Gastrocnemius medialis (tissue), 4 donors: ENCODE data around the gene SLC4A2. TPM values are rescaled to one million over a fixed set of nuclear protein-coding genes. Genes with fewer than 3 reads are reported as not detected.

Experiments
- ATAC-seq, 2 donors: fragments of 150-250 bp; one replicate each; pipeline ENCODE4 v1.9.1; 2016
- DNase-seq, 2 donors: peaks; one replicate each; pipeline ENCODE4 v3.0.0-alpha.2; 2019
- H3K27ac ChIP-seq, 4 donors: fragments of 200-600 bp; sonication (generic); 1 replicate in 1 of 4; 2 replicates in 3 of 4; pipeline ENCODE4 v1.5.1; 2016 to 2018; ENCODE audit warnings: mild to moderate bottlenecking in 2 of 4, moderate library complexity in 1 of 4
- H3K27me3 ChIP-seq, 3 donors: fragments of 200-600 bp; sonication (generic) in 2 of 3; 1 replicate in 1 of 3; 2 replicates in 2 of 3; pipeline versions ENCODE4 v1.5.1 to v1.6.0; 2016 to 2019; ENCODE audit warnings: mild to moderate bottlenecking in 1 of 3, moderate library complexity in 1 of 3
- H3K36me3 ChIP-seq, 2 donors: fragments of 200-600 bp; sonication (generic) in 1 of 2; one replicate each; pipeline ENCODE4 v1.5.1; 2017 to 2018
- H3K4me1 ChIP-seq, 2 donors: fragments of 200-600 bp; sonication (generic) in 1 of 2; one replicate each; pipeline ENCODE4 v1.5.1; 2016 to 2017; ENCODE audit warnings: mild to moderate bottlenecking in 2 of 2
- H3K4me3 ChIP-seq, 4 donors: fragments of 200-600 bp; sonication (generic) in 3 of 4; 1 replicate in 1 of 4; 2 replicates in 3 of 4; pipeline ENCODE4 v1.5.1; 2016 to 2019; ENCODE audit warnings: mild to moderate bottlenecking in 2 of 4
- H3K9me3 ChIP-seq, 3 donors: fragments of 200-600 bp; sonication (generic) in 2 of 3; 1 replicate in 1 of 3; 2 replicates in 2 of 3; pipeline ENCODE4 v1.5.1; 2016 to 2019
- POLR2A ChIP-seq, 2 donors: fragments of 450-650 bp; IDR thresholded peaks; one replicate each; pipeline ENCODE4 v1.6.1; 2017; ENCODE audit warnings: antibody characterized with exemption in 2 of 2, mild to moderate bottlenecking in 2 of 2, moderate library complexity in 2 of 2
- in situ Hi-C, 4 donors: fragments of 200-750 bp; cut with MboI; loops; one replicate each; pipeline versions ENCODE4 v1.15.0 to v1.8.0; 2017; ENCODE audit warnings: low sequenced_read_pairs in 4 of 4
- intact Hi-C: fragments of 100-400 bp; cut with DNase I; formaldehyde crosslinking; loops from one replicate; pipeline ENCODE4 v1.15.1; 2023; ENCODE audit warnings: low total_unique reads
- total RNA-seq, 4 donors: library from RNA; depleted of rRNA; stranded (reverse); fragments of >200 nt; gene quantifications; one replicate each; pipeline versions ENCODE4 v1.1.0 to v1.2.3, GENCODE V29; 2016
- TF ChIP-seq, protein P1 (sequence below), 5 experiments: fragments of 450-650 bp in 3 of 5; fragments of 200-600 bp in 2 of 5; sonication (generic) in 2 of 5; IDR thresholded peaks in 4 of 5; conservative IDR thresholded peaks in 1 of 5; 1 replicate in 4 of 5; 2 replicates in 1 of 5; pipeline ENCODE4 v1.5.1; 2016 to 2019; ENCODE audit warnings: antibody characterized with exemption in 5 of 5, mild to moderate bottlenecking in 3 of 5, moderate library complexity in 3 of 5

The SLC4A2 gene
- total RNA-seq, 4 donors from 2014 or later = 27.5 to 39.6 (median 33.0) TPM

DNA sequence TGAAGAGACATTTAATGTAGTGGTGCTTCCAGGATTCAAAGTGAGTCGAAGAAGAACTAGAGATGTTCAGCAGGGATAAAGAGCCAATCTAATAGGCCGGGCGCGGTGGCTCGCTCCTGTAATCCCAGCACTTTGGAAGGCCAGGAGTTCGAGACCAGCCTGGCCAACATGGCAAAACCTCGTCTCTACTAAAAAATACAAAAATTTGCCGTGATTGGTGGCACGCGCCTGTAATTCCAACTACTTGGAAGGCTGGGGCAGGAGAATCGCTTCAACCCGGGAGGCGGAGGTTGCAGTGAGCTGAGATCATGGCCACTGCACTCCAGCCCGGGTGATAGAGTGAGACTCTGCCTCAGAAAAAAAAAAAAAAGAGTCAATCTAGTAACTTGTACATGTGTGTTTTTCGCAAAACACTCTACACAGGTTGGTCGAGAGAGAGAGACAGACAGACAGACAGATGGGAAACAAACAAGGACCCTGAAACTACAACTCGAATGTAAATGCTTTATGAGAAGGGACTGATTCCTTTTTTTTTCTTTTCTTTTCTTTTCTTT lies 30.4 kb upstream of the SLC4A2 start:
- Histone ChIP-seq H3K27ac (peak overlapping the region; percentile 87 to 94 (median 88)), H3K36me3 (no peaks in the 10 kb centered on the region), H3K4me3 (peak overlapping the region; percentile 66 to 82 (median 74)), H3K9me3 (no peaks in the 10 kb centered on the region), H3K27me3 (no peaks in the 10 kb centered on the region), H3K4me1 (peaks cover 9 to 12% of the 10 kb centered on the region in 2 donors)
- ATAC-seq (peak in 1 of 2 donors; percentile 5), DNase-seq (no peak)
- in situ Hi-C loops (loop anchor here in 1 of 4 donors (10.0 kb wide), 1 partner anchor 76 kb away; no protein-coding TSS in a partner anchor), intact Hi-C loops (loop anchor here (1.0 to 10.0 kb wide), 9 partner anchors 29 to 624 kb away; partner anchors contain the start of genes AGAP3, ASB10, FASTK and NUB1)
- TF ChIP-seq, protein P1, sequence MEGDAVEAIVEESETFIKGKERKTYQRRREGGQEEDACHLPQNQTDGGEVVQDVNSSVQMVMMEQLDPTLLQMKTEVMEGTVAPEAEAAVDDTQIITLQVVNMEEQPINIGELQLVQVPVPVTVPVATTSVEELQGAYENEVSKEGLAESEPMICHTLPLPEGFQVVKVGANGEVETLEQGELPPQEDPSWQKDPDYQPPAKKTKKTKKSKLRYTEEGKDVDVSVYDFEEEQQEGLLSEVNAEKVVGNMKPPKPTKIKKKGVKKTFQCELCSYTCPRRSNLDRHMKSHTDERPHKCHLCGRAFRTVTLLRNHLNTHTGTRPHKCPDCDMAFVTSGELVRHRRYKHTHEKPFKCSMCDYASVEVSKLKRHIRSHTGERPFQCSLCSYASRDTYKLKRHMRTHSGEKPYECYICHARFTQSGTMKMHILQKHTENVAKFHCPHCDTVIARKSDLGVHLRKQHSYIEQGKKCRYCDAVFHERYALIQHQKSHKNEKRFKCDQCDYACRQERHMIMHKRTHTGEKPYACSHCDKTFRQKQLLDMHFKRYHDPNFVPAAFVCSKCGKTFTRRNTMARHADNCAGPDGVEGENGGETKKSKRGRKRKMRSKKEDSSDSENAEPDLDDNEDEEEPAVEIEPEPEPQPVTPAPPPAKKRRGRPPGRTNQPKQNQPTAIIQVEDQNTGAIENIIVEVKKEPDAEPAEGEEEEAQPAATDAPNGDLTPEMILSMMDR (IDR thresholded peaks at IDR 0.05 in 4 of 5, conservative IDR thresholded peaks at IDR 0.05 in 1 of 5) = no peak
- no peak for TF ChIP-seq POLR2A (IDR thresholded peaks at IDR 0.05)

- ATAC-seq (no peak), DNase-seq (no peak)
- H3K9me3 ChIP-seq = no peaks in the 10 kb centered on the region
- no peaks in the 10 kb centered on the region for H3K27me3 ChIP-seq
- H3K4me3 ChIP-seq = no peak overlapping the region
- in situ Hi-C loops = loop anchor here in 1 of 4 donors (10.0 kb wide), 1 partner anchor 74 kb away; no protein-coding TSS in a partner anchor
- intact Hi-C loops = no loop called here
- no peak overlapping the region for H3K27ac ChIP-seq
- H3K4me1 ChIP-seq = peaks cover 19 to 23% of the 10 kb centered on the region in 2 donors
- no peak for TF ChIP-seq POLR2A (IDR thresholded peaks at IDR 0.05)
- TF ChIP-seq, protein P1 (IDR thresholded peaks at IDR 0.05 in 4 of 5, conservative IDR thresholded peaks at IDR 0.05 in 1 of 5) = no peak
- H3K36me3 ChIP-seq = peaks cover 0 to 3% of the 10 kb centered on the region in 2 donors
These were observed 28.4 kb upstream of the SLC4A2 start for GRCh38 chr7:151031011-151031410.

GRCh38 chr7:151032936-151033863 lies 26.2 kb upstream of the SLC4A2 start:
- peaks cover 0 to 22% of the 10 kb centered on the region in 2 donors for H3K36me3 ChIP-seq
- H3K4me1 ChIP-seq = peaks cover 19 to 23% of the 10 kb centered on the region in 2 donors
- in situ Hi-C loops (loop anchor here in 1 of 4 donors (10.0 kb wide), 1 partner anchor 72 kb away; no protein-coding TSS in a partner anchor), intact Hi-C loops (no loop called here)
- no peak overlapping the region for H3K4me3 ChIP-seq
- ATAC-seq = no peak
- no peaks in the 10 kb centered on the region for H3K27me3 ChIP-seq
- TF ChIP-seq, protein P1 (IDR thresholded peaks at IDR 0.05 in 4 of 5, conservative IDR thresholded peaks at IDR 0.05 in 1 of 5) = no peak
- no peak for TF ChIP-seq POLR2A (IDR thresholded peaks at IDR 0.05)
- no peak overlapping the region for H3K27ac ChIP-seq
- H3K9me3 ChIP-seq = no peaks in the 10 kb centered on the region
- DNase-seq = no peak

GRCh38 chr7:151033864-151034249 lies 25.5 kb upstream of the SLC4A2 start:
- Histone ChIP-seq H3K27ac (no peak overlapping the region), H3K9me3 (no peaks in the 10 kb centered on the region), H3K27me3 (no peaks in the 10 kb centered on the region), H3K4me3 (no peak overlapping the region), H3K4me1 (peaks cover 18 to 23% of the 10 kb centered on the region in 2 donors), H3K36me3 (peaks cover 0 to 22% of the 10 kb centered on the region in 2 donors)
- intact Hi-C loops = no loop called here
- ATAC-seq (no peak), DNase-seq (no peak)
- in situ Hi-C loops = loop anchor here in 1 of 4 donors (10.0 kb wide), 1 partner anchor 71 kb away; no protein-coding TSS in a partner anchor
- TF ChIP-seq, protein P1 (IDR thresholded peaks at IDR 0.05 in 4 of 5, conservative IDR thresholded peaks at IDR 0.05 in 1 of 5) = no peak
- no peak for TF ChIP-seq POLR2A (IDR thresholded peaks at IDR 0.05)
